IMR-90 (cell line): ENCODE data around the gene PRTFDC1. TPM values are rescaled to one million over a fixed set of nuclear protein-coding genes. Genes with fewer than 3 reads are reported as not detected.

Experiments used
- ATAC-seq: fragments of 200-7000 bp; cut with Tn5 transposase; 2 replicates; pipeline ENCODE4 v1.9.1; 2020; ENCODE audit warnings: low read depth, mild to moderate bottlenecking, moderate library complexity
- BruUV-seq: library from RNA; stranded (reverse); fragments of 400-500 nt; replicated peaks from 2 replicates; lab custom pipeline; 2021; lab: Mats Ljungman, UMichigan
- CTCF ChIA-PET: fragments of 300-600 bp; formaldehyde crosslinking; extraction: SDS; loops from one replicate; lab custom pipeline; 2021; ENCODE audit warnings: antibody characterized with exemption; lab: Yijun Ruan, JAX
- POLR2A ChIA-PET: fragments of 300-600 bp; sonication (Branson Sonifier 250); formaldehyde crosslinking; loops from one replicate; lab custom pipeline; 2022; ENCODE audit warnings: antibody characterized with exemption; ENCODE audit not compliant: unreplicated experiment; lab: Charles Lee
- DNase-seq: peaks from one replicate; pipeline ENCODE4 v3.0.0; 2013
- H2AFZ ChIP-seq: replicated peaks from 2 replicates; pipeline ENCODE3; 2013; ENCODE audit warnings: low read length, mild to moderate bottlenecking; ENCODE audit not compliant: poor library complexity
- H2AK5ac ChIP-seq: 2 replicates; pipeline ENCODE4 v1.6.1; 2013; ENCODE audit warnings: low read depth, low read length, inconsistent platforms
- H2AK9ac ChIP-seq: replicated peaks from 2 replicates; pipeline ENCODE3; 2013; ENCODE audit warnings: mild to moderate bottlenecking, low read depth, low read length, moderate library complexity; ENCODE audit not compliant: poor library complexity
- H2BK120ac ChIP-seq: 2 replicates; pipeline ENCODE4 v1.6.1; 2013; ENCODE audit warnings: low read depth, low read length, inconsistent platforms
- H2BK15ac ChIP-seq: 3 replicates; pipeline ENCODE4 v1.6.1; 2013; ENCODE audit warnings: low read depth, low read length, inconsistent platforms
- H2BK20ac ChIP-seq: 2 replicates; pipeline ENCODE4 v1.6.1; 2013; ENCODE audit warnings: low read depth, mild to moderate bottlenecking, inconsistent platforms, low read length, moderate library complexity
- H2BK5ac ChIP-seq: 2 replicates; pipeline ENCODE4 v1.6.1; 2013; ENCODE audit warnings: mild to moderate bottlenecking, low read depth, low read length, inconsistent platforms; ENCODE audit not compliant: poor library complexity, severe bottlenecking
- H3K14ac ChIP-seq: replicated peaks from 2 replicates; pipeline ENCODE4 v1.6.1; 2013; ENCODE audit warnings: low read depth, low read length, inconsistent platforms
- H3K18ac ChIP-seq: 2 replicates; pipeline ENCODE4 v1.6.1; 2013; ENCODE audit warnings: low read depth, low read length, control low read depth
- H3K23ac ChIP-seq: 2 replicates; pipeline ENCODE4 v1.6.1; 2013; ENCODE audit warnings: low read depth, low read length, inconsistent platforms
- H3K27ac ChIP-seq: 2 replicates; pipeline ENCODE4 v1.5.1; 2013; ENCODE audit warnings: mild to moderate bottlenecking, control low read depth, low read length; ENCODE audit not compliant: insufficient read depth
- H3K27me3 ChIP-seq: 2 replicates; pipeline ENCODE4 v1.6.1; 2013; ENCODE audit warnings: low read length; ENCODE audit not compliant: control insufficient read depth, insufficient read depth
- H3K36me3 ChIP-seq: 2 replicates; pipeline ENCODE4 v1.6.1; 2013; ENCODE audit warnings: low read length, mixed read lengths; ENCODE audit not compliant: control insufficient read depth, insufficient read depth
- H3K4ac ChIP-seq: 2 replicates; pipeline ENCODE4 v1.6.1; 2013; ENCODE audit warnings: low read depth, low read length, inconsistent platforms
- H3K4me1 ChIP-seq: 2 replicates; pipeline ENCODE4 v1.6.1; 2013; ENCODE audit warnings: low read length, mixed read lengths; ENCODE audit not compliant: control insufficient read depth, insufficient read depth
- H3K4me2 ChIP-seq: 2 replicates; pipeline ENCODE4 v1.6.1; 2013; ENCODE audit warnings: low read depth, mild to moderate bottlenecking, control low read depth, low read length, moderate library complexity
- H3K4me3 ChIP-seq: 2 replicates; pipeline ENCODE4 v1.5.1; 2013; ENCODE audit warnings: low read depth, mild to moderate bottlenecking, control low read depth, low read length, moderate library complexity; ENCODE audit not compliant: insufficient read depth
- H3K56ac ChIP-seq: 2 replicates; pipeline ENCODE4 v1.6.1; 2013; ENCODE audit warnings: low read length, inconsistent platforms; ENCODE audit not compliant: insufficient read depth; ENCODE audit errors: extremely low read depth
- H3K79me1 ChIP-seq, 2 experiments: 2 replicates each; pipeline ENCODE4 v1.6.1; 2013; ENCODE audit warnings: low read length in 2 of 2, inconsistent platforms in 1 of 2, low read depth in 1 of 2
- H3K9ac ChIP-seq: 2 replicates; pipeline ENCODE4 v1.6.1; 2013; ENCODE audit warnings: low read depth, low read length, control low read depth
- H3K9me1 ChIP-seq: 2 replicates; pipeline ENCODE4 v1.6.1; 2013; ENCODE audit warnings: low read length, inconsistent platforms; ENCODE audit not compliant: insufficient read depth
- H3K9me3 ChIP-seq: 2 replicates; pipeline ENCODE4 v1.6.1; 2013; ENCODE audit warnings: low read length; ENCODE audit not compliant: control insufficient read depth, insufficient read depth
- H4K20me1 ChIP-seq: 2 replicates; pipeline ENCODE4 v1.6.1; 2013; ENCODE audit warnings: low read length, inconsistent platforms; ENCODE audit not compliant: insufficient read depth
- H4K5ac ChIP-seq: 2 replicates; pipeline ENCODE4 v1.6.1; 2013; ENCODE audit warnings: mild to moderate bottlenecking, low read depth, low read length, control low read depth
- H4K8ac ChIP-seq, 2 experiments: 2 replicates each; pipeline ENCODE4 v1.6.1; 2013; ENCODE audit warnings: low read depth in 2 of 2, low read length in 2 of 2, control low read depth in 1 of 2, inconsistent platforms in 1 of 2
- H4K91ac ChIP-seq: 2 replicates; pipeline ENCODE4 v1.6.1; 2013; ENCODE audit warnings: low read depth, low read length, inconsistent platforms; ENCODE audit not compliant: insufficient read depth
- CEBPB ChIP-seq: IDR thresholded peaks from 2 replicates; pipeline ENCODE4 v1.6.1; 2012; ENCODE audit warnings: low read depth, low read length, improper control_type of control experiment
- CHD1 ChIP-seq: IDR thresholded peaks from 2 replicates; pipeline ENCODE4 v1.6.1; 2012; ENCODE audit warnings: low read depth, low read length, improper control_type of control experiment
- RFX5 ChIP-seq: IDR thresholded peaks from 2 replicates; pipeline ENCODE4 v1.8.0; 2012; ENCODE audit warnings: low read depth, mild to moderate bottlenecking, low read length, moderate library complexity
- SMC3 ChIP-seq: fragments of 150-350 bp; IDR thresholded peaks from 2 replicates; pipeline ENCODE4 v1.6.1; 2016; ENCODE audit warnings: low read depth, mild to moderate bottlenecking, antibody characterized with exemption, low read length, moderate library complexity
- WGBS, 2 experiments: methylation state at CpG; one replicate each; pipeline versions ENCODE4 v1.1.5 to v1.1.7; 2013; ENCODE audit warnings: missing lambda C conversion rate in 2 of 2; ENCODE audit not compliant: insufficient read length in 1 of 2; ENCODE audit errors: extremely low coverage in 2 of 2; 5-methylcytosine and 5-hydroxymethylcytosine counted together
- dilution Hi-C: fragments of 300-500 bp; cut with HindIII; formaldehyde crosslinking; loops from one replicate; pipeline ENCODE4 v1.14.3; 2018; ENCODE audit warnings: low sequenced_read_pairs; ENCODE audit not compliant: unreplicated experiment
- in situ Hi-C: fragments of 300-500 bp; cut with MboI; formaldehyde crosslinking; loops from 3 replicates; pipeline ENCODE4 v1.14.3; 2019; ENCODE audit warnings: low sequenced_read_pairs, inconsistent platforms, mixed read lengths
- intact Hi-C: fragments of 100-400 bp; cut with micrococcal nuclease; formaldehyde crosslinking; loops from 2 replicates; pipeline ENCODE4 v1.10.0; 2022
- polyA plus RNA-seq, 3 experiments: library from polyadenylated mRNA; depleted of rRNA; stranded (reverse); fragments of >200 nt; gene quantifications; 2 replicates each; pipeline ENCODE4 v1.2.3, GENCODE V29; 2012; ENCODE audit warnings: low replicate concordance in 1 of 3
- total RNA-seq: library from RNA; depleted of rRNA; stranded (reverse); fragments of >200 nt; gene quantifications from 2 replicates; pipeline ENCODE4 v1.2.3, GENCODE V29; 2012
- TF ChIP-seq, protein P1 (sequence below): conservative IDR thresholded peaks from 2 replicates; pipeline ENCODE4 v1.5.1; 2012; ENCODE audit warnings: mild to moderate bottlenecking, low read depth, low read length, improper control_type of control experiment

Gene PRTFDC1
- total and polyA plus RNA-seq, 2 of the 4 experiments (the other 2 are of a cell fraction): 12.3 to 17.9 TPM

DNA sequence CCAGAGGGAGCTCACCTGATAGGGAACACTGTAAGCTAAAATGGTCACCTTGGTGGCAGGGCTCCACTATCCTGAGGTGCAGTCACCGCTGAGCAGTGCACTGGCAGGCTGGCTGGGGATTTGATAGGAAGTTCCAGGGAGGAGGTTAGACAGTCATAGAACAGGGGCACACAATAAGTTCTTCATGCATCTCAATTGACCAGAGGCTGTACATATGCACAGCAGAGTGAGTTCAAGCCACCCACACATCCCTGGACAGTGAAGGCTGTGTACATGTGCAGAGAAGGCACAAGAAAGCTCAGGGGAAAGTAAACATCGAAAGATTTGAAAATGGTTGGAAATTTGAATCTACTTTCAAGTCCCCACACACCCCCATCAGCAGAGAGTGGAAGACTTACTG is 13.9 kb downstream of the PRTFDC1 start:
- Histone ChIP-seq H2AK5ac (no peak overlapping the region), H4K20me1 (no peaks in the 10 kb centered on the region), H3K4me1 (no peaks in the 10 kb centered on the region), H3K18ac (no peak overlapping the region), H2BK5ac (no peak overlapping the region), H3K27me3 (no peaks in the 10 kb centered on the region), H3K79me1 (no peaks in the 10 kb centered on the region), H4K91ac (no peak overlapping the region), H2BK15ac (no peak overlapping the region), H2AFZ (no peak overlapping the region), H4K8ac (no peak overlapping the region), H3K36me3 (no peaks in the 10 kb centered on the region), H3K4me3 (no peak overlapping the region), H2BK20ac (no peak overlapping the region), H2AK9ac (no peak overlapping the region), H3K4ac (no peak overlapping the region), H3K9me3 (no peaks in the 10 kb centered on the region), H2BK120ac (no peak overlapping the region), H3K27ac (no peak overlapping the region), H4K5ac (no peak overlapping the region), H3K4me2 (no peak overlapping the region), H3K23ac (no peak overlapping the region), H3K9me1 (no peaks in the 10 kb centered on the region; the same call in 1 of the 2 replicates), H3K14ac (no peak overlapping the region), H3K56ac (no peak overlapping the region), H3K9ac (no peak overlapping the region)
- intact Hi-C loops: no loop called here
- in situ Hi-C loops: no loop called here
- WGBS, 2 experiments: no CpG with 5 or more reads among the region's 2 CpGs
- TF ChIP-seq CHD1: no peak
- no peak for TF ChIP-seq RFX5
- TF ChIP-seq CEBPB: no peak
- TF ChIP-seq SMC3: no peak
- TF ChIP-seq, protein P1, sequence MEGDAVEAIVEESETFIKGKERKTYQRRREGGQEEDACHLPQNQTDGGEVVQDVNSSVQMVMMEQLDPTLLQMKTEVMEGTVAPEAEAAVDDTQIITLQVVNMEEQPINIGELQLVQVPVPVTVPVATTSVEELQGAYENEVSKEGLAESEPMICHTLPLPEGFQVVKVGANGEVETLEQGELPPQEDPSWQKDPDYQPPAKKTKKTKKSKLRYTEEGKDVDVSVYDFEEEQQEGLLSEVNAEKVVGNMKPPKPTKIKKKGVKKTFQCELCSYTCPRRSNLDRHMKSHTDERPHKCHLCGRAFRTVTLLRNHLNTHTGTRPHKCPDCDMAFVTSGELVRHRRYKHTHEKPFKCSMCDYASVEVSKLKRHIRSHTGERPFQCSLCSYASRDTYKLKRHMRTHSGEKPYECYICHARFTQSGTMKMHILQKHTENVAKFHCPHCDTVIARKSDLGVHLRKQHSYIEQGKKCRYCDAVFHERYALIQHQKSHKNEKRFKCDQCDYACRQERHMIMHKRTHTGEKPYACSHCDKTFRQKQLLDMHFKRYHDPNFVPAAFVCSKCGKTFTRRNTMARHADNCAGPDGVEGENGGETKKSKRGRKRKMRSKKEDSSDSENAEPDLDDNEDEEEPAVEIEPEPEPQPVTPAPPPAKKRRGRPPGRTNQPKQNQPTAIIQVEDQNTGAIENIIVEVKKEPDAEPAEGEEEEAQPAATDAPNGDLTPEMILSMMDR: no peak
- dilution Hi-C loops: no loop called here
- ATAC-seq (no peak), DNase-seq (no peak)
- CTCF ChIA-PET: interaction anchor here (0.6 to 1.1 kb wide), 2 partner anchors 49 to 51 kb away, joined by 3 read pairs; no protein-coding TSS in a partner anchor
- BruUV-seq: no TSS peak
- POLR2A ChIA-PET: no interaction called here
